Duodenal mucosa (tissue), 2 donors: ENCODE data around the gene SDK2.

ENCODE experiments used
- H3K27ac ChIP-seq: one replicate; pipeline ENCODE4 v1.7.0; 2013; ENCODE audit warnings: low read depth, low read length
- H3K27me3 ChIP-seq, 2 donors: one replicate each; pipeline ENCODE4 v1.7.0; 2013; ENCODE audit warnings: low read length in 2 of 2, control low read depth in 1 of 2; ENCODE audit not compliant: insufficient read depth in 2 of 2, control insufficient read depth in 1 of 2
- H3K36me3 ChIP-seq, 2 donors: one replicate each; pipeline ENCODE4 v1.7.0; 2013; ENCODE audit warnings: low read length in 2 of 2, control low read depth in 1 of 2; ENCODE audit not compliant: insufficient read depth in 2 of 2, control insufficient read depth in 1 of 2
- H3K4me1 ChIP-seq, 2 donors: one replicate each; pipeline ENCODE4 v1.7.0; 2013; ENCODE audit warnings: low read length in 2 of 2, control low read depth in 1 of 2; ENCODE audit not compliant: insufficient read depth in 2 of 2, control insufficient read depth in 1 of 2
- H3K4me3 ChIP-seq, 2 donors: one replicate each; pipeline ENCODE4 v1.7.0; 2013; ENCODE audit warnings: low read length in 2 of 2, low read depth in 1 of 2
- H3K9ac ChIP-seq, 2 donors: one replicate each; pipeline ENCODE4 v1.7.0; 2013; ENCODE audit warnings: low read length in 2 of 2, low read depth in 1 of 2
- H3K9me3 ChIP-seq, 2 donors: one replicate each; pipeline ENCODE4 v1.7.0; 2013; ENCODE audit warnings: low read length in 2 of 2, control low read depth in 1 of 2; ENCODE audit not compliant: control insufficient read depth in 1 of 2

SDK2 gene

GRCh38 chr17:73401911-73402310 lies 242.3 kb downstream of the SDK2 start:
- H3K4me1 ChIP-seq = no peaks in the 10 kb centered on the region
- H3K36me3 ChIP-seq = no peaks in the 10 kb centered on the region
- no peak overlapping the region for H3K27ac ChIP-seq
- H3K4me3 ChIP-seq = no peak overlapping the region
- H3K27me3 ChIP-seq = no peaks in the 10 kb centered on the region
- H3K9me3 ChIP-seq = no peaks in the 10 kb centered on the region
- no peak overlapping the region for H3K9ac ChIP-seq

GRCh38 chr17:73400915-73401545 lies 243.2 kb downstream of the SDK2 start:
- Histone ChIP-seq H3K9ac (no peak overlapping the region), H3K9me3 (no peaks in the 10 kb centered on the region), H3K4me1 (no peaks in the 10 kb centered on the region), H3K36me3 (no peaks in the 10 kb centered on the region), H3K27ac (no peak overlapping the region), H3K27me3 (no peaks in the 10 kb centered on the region), H3K4me3 (no peak overlapping the region)

GRCh38 chr17:73399056-73399455 lies 245.2 kb downstream of the SDK2 start:
- H3K27me3 ChIP-seq = peaks cover 0 to 2% of the 10 kb centered on the region in 2 donors
- H3K27ac ChIP-seq = no peak overlapping the region
- no peaks in the 10 kb centered on the region for H3K4me1 ChIP-seq
- H3K4me3 ChIP-seq = no peak overlapping the region
- H3K36me3 ChIP-seq = no peaks in the 10 kb centered on the region
- H3K9me3 ChIP-seq = no peaks in the 10 kb centered on the region
- H3K9ac ChIP-seq = no peak overlapping the region

GRCh38 chr17:73397856-73398540 lies 246.2 kb downstream of the SDK2 start:
- no peak overlapping the region for H3K4me3 ChIP-seq
- H3K4me1 ChIP-seq = no peaks in the 10 kb centered on the region
- no peak overlapping the region for H3K27ac ChIP-seq
- no peaks in the 10 kb centered on the region for H3K9me3 ChIP-seq
- no peaks in the 10 kb centered on the region for H3K36me3 ChIP-seq
- H3K27me3 ChIP-seq = peaks cover 0 to 2% of the 10 kb centered on the region in 2 donors
- H3K9ac ChIP-seq = no peak overlapping the region

- Histone ChIP-seq H3K27me3 (peaks cover 0 to 2% of the 10 kb centered on the region in 2 donors), H3K27ac (no peak overlapping the region), H3K4me1 (no peaks in the 10 kb centered on the region), H3K36me3 (no peaks in the 10 kb centered on the region), H3K9me3 (no peaks in the 10 kb centered on the region), H3K9ac (no peak overlapping the region), H3K4me3 (no peak overlapping the region)
These were observed 246.9 kb downstream of the SDK2 start for GRCh38 chr17:73397278-73397826.

DNA sequence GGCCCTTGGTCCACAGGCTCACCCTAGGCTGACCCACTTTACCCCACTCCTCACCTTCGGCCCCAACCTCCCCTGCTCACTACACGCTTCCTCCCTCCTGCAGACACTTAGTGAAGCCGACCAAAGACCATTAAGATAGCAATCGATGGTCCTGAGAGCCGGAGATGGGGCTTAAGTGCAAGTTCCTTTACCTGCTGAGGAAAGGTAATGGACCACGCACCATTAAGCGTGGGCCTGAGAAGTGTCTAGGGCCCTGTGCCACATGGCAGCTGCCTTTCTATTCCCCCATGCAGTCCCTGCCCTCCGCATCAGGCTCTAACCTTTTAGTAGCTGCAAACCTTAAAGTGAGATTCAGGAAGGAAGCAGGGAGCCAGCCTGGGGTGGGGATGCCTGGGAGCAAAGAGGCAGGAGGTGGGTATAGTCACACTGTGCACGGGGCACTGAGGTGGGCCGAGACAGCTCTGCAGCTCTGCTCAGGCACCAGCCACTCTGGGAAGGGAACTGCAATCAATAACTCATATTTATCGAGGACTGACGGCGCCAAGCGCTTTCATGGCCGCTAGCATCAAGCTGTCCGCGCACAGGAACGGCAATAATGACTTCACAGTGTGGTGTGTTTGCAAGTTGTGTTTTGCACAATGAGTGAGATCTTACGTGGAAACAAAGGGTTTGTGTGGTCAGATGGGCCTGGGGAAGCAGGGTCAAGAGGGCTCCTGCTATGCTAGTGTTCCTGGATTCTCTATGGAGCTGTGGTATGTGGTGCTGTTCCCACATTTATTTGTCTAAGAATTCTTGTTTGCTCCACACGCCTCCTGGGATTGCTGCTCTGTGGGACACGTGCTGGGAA lies 247.6 kb downstream of the SDK2 start:
- Histone ChIP-seq H3K36me3 (no peaks in the 10 kb centered on the region), H3K27me3 (peaks cover 0 to 2% of the 10 kb centered on the region in 2 donors), H3K4me1 (no peaks in the 10 kb centered on the region), H3K9me3 (no peaks in the 10 kb centered on the region), H3K27ac (no peak overlapping the region), H3K9ac (no peak overlapping the region), H3K4me3 (no peak overlapping the region)

GRCh38 chr17:73394512-73395450 lies 249.5 kb downstream of the SDK2 start:
- no peak overlapping the region for H3K9ac ChIP-seq
- H3K4me1 ChIP-seq = no peaks in the 10 kb centered on the region
- H3K27ac ChIP-seq = no peak overlapping the region
- H3K36me3 ChIP-seq = no peaks in the 10 kb centered on the region
- peaks cover 0 to 2% of the 10 kb centered on the region in 2 donors for H3K27me3 ChIP-seq
- H3K4me3 ChIP-seq = no peak overlapping the region
- no peaks in the 10 kb centered on the region for H3K9me3 ChIP-seq

DNA sequence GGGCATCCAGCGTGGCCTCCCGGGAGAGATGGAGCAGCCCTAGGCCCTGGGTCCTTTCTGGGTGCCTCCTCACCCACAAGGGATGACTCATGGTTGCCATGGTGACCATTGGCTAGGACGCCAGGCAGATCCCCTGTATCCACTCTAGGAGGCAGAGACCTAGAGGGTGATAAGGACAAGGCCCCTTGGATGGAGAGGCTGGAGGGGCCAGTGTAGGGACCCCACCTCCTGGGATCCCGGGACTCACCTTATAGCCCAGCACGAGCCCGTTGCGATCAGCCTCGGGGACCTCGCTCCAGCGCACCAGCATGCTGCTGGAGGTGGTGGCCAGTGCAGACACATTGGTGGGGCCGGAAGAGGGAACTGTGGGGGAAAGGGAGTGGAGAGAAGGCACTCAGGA lies 250.3 kb downstream of the SDK2 start:
- Histone ChIP-seq H3K9me3 (no peaks in the 10 kb centered on the region), H3K9ac (no peak overlapping the region), H3K27me3 (peaks cover 0 to 2% of the 10 kb centered on the region in 2 donors), H3K4me1 (no peaks in the 10 kb centered on the region), H3K4me3 (no peak overlapping the region), H3K27ac (no peak overlapping the region), H3K36me3 (no peaks in the 10 kb centered on the region)

GRCh38 chr17:73393381-73393780 lies 250.9 kb downstream of the SDK2 start:
- H3K36me3 ChIP-seq = no peaks in the 10 kb centered on the region
- peaks cover 0 to 2% of the 10 kb centered on the region in 2 donors for H3K27me3 ChIP-seq
- H3K9me3 ChIP-seq = no peaks in the 10 kb centered on the region
- H3K9ac ChIP-seq = no peak overlapping the region
- H3K4me3 ChIP-seq = no peak overlapping the region
- no peaks in the 10 kb centered on the region for H3K4me1 ChIP-seq
- no peak overlapping the region for H3K27ac ChIP-seq
